Measurements from ENCODE around the gene SH3BGRL. TPM values are rescaled to one million over a fixed set of nuclear protein-coding genes. Genes with fewer than 3 reads are reported as not detected.

SH3BGRL gene
- total RNA-seq, 1 experiment from 2014 or later = 41.8 TPM

GRCh38 chrX:81278616-81279015 is 76.7 kb downstream of the SH3BGRL start:
- Mint-ChIP-seq H3K9me3 (peaks cover 64 to 70% of the 10 kb centered on the region in 2 experiments), H3K27ac (no peak overlapping the region), H3K4me3 (no peak overlapping the region), H3K4me1 (peaks cover 2 to 4% of the 10 kb centered on the region in 2 experiments; a peak in 1 of 4 replicates), H3K27me3 (ENCODE audit: low read depth) (peaks cover 1% of the 10 kb centered on the region; the same call in 1 of the 2 replicates), H3K36me3 (ENCODE audit: insufficient read depth in 1 of 3, low read depth in 3 of 3) (peaks cover 29 to 47% (median 36%) of the 10 kb centered on the region in 3 experiments)
- no CpG with 5 or more reads among the region's 2 CpGs for WGBS (ENCODE audit: extremely low coverage, insufficient read length, low lambda C conversion rate)
- Histone ChIP-seq H3K9ac (ENCODE audit: extremely low read depth, insufficient read length, low read length) (no peak overlapping the region), H3K23me2 (ENCODE audit: insufficient read length, low read depth, low read length, poor library complexity, severe bottlenecking) (no peaks in the 10 kb centered on the region), H3K4me2 (ENCODE audit: insufficient read depth, insufficient read length, low read length) (no peak overlapping the region), H2AFZ (ENCODE audit: low read length) (no peak overlapping the region), H4K8ac (replicated peaks; ENCODE audit: insufficient read length, low read depth, low read length) (no peak overlapping the region), H3K79me1 (ENCODE audit: insufficient read depth, low read depth, low read length, poor library complexity, severe bottlenecking) (no peaks in the 10 kb centered on the region), H3K56ac (ENCODE audit: insufficient read length, low read depth, low read length) (no peak overlapping the region), H3K18ac (ENCODE audit: insufficient read length, low read depth, low read length) (no peak overlapping the region), H2AK5ac (ENCODE audit: insufficient read length, low read length) (no peak overlapping the region), H4K20me1 (ENCODE audit: control insufficient read depth, insufficient read depth, insufficient read length) (no peaks in the 10 kb centered on the region), H4K91ac (ENCODE audit: insufficient read length, low read depth, low read length) (no peak overlapping the region), H3K4me1 (ENCODE audit: insufficient read depth, low read length) (no peaks in the 10 kb centered on the region), H3T11ph (ENCODE audit: low read length) (no peak overlapping the region), H3K14ac (ENCODE audit: insufficient read depth, low read length) (no peak overlapping the region), H2BK15ac (ENCODE audit: low read depth, low read length) (no peak overlapping the region), H2BK5ac (ENCODE audit: insufficient read length, low read length) (no peak overlapping the region), H2BK120ac (ENCODE audit: low read depth, low read length, poor library complexity, severe bottlenecking) (no peak overlapping the region), H3K4ac (ENCODE audit: low read depth, low read length) (no peak overlapping the region), H3K27ac (ENCODE audit: insufficient read length, low read depth, low read length) (no peak overlapping the region), H3K79me2 (ENCODE audit: insufficient read depth, low read length) (no peaks in the 10 kb centered on the region), H4K5ac (ENCODE audit: insufficient read length, low read depth, low read length) (no peak overlapping the region), H2BK20ac (ENCODE audit: low read depth, low read length, poor library complexity, severe bottlenecking) (no peak overlapping the region), H3K27me3 (ENCODE audit: insufficient read depth, low read length) (no peaks in the 10 kb centered on the region), H3K9me3 (ENCODE audit: control insufficient read depth, low read depth, low read length) (peaks cover 14% of the 10 kb centered on the region), H2BK12ac (ENCODE audit: insufficient read length, low read depth, low read length) (no peak overlapping the region), H3K23ac (ENCODE audit: insufficient read length, low read depth, low read length) (no peak overlapping the region)
- TF ChIP-seq CTCF (conservative IDR thresholded peaks at IDR 0.05) = no peak
- DNase-seq = no peak
